GM21423 (cell line): ENCODE measurements around the gene ZNF547.

ENCODE experiments used
- ATAC-seq: cut with Tn5 transposase; IDR thresholded peaks from one replicate; pipeline ENCODE4 v1.9.1; 2021; ENCODE audit warnings: mild to moderate bottlenecking, moderate library complexity; ENCODE audit not compliant: unreplicated experiment

The ZNF547 gene

DNA sequence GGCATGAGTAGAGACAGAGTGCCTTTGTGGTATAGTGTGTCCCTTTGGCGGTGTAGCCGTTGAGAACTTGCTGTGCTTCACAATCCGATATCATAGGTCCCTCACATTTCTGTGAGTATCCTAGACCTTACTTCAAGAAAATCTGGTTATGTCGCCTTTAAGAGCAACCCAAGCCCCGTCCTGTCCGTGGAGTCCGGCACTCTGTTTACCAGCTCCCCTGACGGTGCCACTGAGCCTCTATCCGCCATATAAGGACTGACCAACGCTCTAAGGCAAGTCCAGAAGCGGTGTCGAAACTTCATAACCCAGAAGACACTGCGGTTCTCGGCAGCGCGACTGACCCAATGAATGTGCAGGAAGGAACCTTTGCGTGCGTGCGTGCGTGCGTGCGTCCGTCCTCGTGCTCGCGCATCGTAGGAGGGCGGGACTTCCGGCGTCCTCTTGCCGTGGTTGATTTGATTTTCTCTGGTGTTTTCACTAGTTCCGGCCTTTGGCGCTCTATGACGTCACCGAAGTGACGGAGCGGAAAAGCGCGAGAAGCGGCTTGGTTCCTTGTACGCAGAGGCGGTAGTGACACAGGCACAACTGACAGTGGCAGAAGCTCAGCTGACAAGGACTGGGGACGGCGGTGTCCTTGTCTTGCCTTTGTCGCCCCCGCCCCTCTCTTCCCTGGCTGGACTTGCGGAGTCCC lies at the start of gene ZNF547, which contains the start of gene TRAPPC2B:
Gene ZNF547, plus strand, starts transcription at position 555 of the 691 bp plus-strand sequence. CDS start 5,005 bp downstream, outside the sequence.
Gene TRAPPC2B, plus strand, starts transcription at position 555 of the 691 bp plus-strand sequence. CDS start 1,283 bp downstream, outside the sequence.
- ATAC-seq = peak; percentile 96

DNA sequence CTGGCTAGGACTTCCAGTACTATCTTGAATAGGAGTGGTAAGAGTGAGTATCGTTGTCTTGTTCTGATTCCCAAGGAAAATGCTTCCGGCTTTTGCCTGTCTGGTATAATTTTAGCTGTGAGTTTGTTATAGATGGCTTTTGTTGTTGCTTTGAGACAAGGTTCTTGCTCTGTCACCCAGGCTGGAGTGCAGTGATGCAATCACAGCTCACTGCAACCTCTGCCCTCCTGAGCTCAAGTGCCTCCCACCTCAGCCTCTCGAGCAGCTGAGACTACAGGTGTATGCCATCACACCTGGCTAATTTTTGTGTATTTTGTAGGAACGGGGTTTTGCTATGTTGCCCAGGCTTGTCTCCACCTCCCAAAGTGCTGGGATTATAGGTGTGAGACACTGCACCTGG lies 49.2 kb upstream of the ZNF547 start:
- no peak for ATAC-seq

DNA sequence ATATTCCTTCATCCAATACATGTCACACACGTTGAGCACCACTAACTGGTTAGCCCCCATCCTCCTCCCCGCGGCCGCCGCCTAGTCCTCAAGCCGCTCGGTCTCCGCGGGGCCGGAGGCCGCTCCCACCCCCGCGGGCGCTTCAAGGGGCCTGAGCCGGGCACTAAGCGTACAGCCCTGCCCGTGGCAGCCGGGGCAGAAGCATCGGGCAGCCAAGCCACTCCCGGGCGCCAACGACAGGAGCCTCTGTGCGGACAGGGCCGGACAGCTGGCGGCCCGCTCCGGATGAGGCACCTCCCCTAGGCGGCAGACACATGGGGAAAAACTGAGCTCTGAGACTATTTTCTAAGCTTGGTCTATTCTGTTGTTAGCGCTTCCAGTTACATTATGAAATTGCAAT lies 45.8 kb upstream of the ZNF547 start:
- ATAC-seq = no peak

DNA sequence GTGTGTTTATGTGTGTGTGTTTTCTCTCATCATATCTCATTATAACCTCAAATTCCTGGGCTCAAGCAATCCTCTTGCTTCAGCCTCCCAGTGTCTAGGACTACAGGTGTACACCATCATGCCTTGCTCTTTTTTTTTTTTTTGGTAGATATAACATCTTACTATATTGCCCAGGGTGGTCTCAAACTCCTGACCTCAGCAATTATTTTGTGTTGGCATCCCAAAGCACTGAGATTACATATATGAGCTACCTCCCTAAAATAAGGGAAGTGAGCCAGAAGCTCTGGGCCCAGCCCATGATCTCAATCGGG lies 43.5 kb upstream of the ZNF547 start:
- no peak for ATAC-seq

DNA sequence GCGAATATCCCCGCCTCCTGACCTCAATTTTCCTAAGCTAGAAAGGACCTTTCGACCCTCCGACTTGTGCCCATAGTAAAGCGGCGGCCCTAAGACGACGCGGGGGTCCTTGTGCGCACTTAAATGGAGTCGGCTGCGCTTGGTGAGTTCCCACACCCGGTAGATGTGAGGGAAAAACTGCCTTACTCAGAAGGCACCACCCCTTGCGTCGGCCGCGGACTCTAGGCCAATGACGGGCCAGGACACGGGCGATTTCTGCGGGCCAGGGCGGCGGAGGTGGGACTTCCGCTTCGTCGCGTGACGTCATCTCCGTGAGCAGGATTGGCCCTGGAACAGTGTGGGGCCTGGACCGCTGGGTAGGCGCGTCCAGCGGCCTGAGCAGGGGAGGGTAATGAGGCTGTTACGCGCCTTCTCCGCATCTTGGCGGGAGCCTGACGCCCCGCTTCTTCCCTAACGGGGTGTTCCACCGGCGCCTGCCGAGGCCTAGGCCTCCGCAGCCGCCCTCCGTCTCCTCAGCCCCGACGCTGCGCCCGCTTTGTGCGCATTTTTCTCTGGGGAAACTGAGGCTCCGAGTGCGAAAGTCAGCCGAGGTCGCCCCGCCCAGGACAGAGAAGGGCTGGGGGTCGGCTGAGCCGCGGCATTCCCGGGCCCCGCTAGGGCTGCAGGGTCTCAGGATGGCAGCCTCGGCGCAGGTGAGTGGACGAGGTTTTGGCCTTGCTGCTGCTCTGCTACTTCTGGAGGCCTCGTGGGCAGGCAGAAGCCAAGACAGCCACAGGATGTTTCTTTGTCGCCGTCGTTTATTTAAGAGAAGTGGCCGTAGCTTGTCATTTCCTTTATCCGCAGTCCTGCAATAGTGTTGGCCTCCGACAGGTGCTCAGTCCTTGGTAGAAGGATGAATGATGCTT lies 42.9 kb upstream of the ZNF547 start, which contains the start of gene ZNF543:
Gene ZNF543, plus strand, starts transcription at position 293 of the 905 bp plus-strand sequence. Its CDS starts 382 bp downstream, at position 675.
- ATAC-seq = peak; percentile 96

DNA sequence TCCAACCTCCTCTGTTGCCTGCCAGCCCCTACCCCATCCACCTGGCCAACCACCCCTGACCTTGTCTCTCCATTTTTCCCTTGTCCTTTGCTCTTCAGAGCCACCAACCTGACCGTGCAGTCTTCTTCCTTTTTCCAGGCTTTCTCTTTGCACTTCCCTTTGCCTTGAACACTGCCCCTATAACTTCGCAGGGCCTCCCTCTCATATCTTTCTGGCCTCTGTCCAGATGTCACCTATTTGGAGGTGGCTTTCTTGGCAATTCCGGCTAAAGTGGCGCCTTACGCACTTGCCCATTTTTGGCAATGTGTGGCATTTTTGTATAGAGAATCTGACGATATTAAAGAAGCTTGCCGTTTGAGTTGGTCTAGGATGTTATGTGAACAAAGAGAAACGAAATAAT lies 42.2 kb upstream of the ZNF547 start:
- ATAC-seq = no peak

DNA sequence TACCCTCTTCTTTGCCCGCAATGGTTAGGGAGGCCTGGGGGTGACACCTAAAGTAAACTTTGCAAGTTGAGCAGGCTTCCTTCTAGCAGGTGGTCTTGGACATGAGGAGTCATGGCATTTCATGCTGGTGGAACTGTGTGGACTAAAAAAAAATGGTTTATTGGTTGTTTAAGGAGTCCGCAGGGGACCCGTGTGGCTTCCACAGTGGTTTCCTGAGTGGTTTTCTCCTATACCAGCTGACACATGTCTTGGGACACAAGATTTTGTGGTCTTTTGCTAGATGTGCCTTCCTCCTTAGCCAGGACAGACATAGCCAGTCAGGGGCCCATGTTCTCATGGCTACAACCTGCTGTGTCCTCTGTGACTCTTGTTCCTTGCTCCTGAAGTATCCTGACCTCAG lies 41.6 kb upstream of the ZNF547 start:
- ATAC-seq = no peak

DNA sequence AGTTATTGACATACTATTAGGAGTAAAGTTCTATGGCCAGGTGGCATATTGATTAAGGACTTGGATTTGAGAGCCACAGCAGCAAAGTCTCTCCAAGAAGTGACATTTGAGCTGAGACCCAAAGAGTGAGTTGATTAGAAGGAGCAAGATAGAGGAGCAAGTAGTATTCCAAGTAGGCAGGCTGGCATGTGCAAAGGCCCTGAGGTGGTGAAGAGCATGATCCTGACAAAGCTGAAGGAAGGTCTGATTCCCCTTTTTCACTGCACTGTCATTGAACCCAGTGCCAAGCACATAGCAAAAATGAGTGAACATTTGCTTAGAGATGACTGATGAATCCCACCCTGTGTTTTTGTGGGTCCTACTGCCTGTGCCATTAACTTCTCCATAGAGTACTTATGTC lies 38.4 kb upstream of the ZNF547 start:
- no peak for ATAC-seq

DNA sequence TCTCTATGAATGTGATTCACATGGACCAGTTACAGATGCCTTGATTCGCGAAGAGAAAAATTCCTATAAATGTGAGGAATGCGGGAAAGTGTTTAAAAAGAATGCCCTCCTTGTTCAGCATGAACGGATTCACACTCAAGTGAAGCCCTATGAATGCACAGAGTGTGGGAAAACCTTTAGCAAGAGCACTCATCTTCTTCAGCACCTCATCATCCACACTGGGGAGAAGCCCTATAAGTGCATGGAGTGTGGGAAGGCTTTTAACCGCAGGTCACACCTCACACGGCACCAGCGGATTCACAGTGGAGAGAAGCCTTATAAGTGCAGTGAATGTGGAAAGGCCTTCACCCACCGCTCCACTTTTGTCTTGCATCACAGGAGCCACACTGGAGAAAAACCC lies 35.4 kb upstream of the ZNF547 start:
- no peak for ATAC-seq

DNA sequence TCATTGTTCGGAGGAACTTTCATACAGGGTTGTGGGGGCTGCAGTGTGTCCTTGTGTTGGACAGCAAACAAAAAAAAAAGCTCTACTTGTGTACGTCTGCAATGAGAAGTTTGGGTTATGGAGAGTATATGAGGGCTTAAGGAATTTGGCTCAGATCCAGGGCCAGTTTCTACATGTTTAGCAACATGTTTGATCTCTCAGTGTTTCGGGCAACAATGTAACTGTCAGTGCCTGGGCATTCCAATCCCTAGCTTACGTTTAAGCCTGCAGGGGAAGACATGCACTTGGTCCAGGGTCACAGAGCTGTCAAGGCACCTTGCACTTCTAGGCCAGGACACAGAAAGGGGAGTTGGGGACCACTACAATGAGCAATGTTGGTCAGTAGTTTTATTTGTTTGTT lies 29.2 kb upstream of the ZNF547 start:
- no peak for ATAC-seq

DNA sequence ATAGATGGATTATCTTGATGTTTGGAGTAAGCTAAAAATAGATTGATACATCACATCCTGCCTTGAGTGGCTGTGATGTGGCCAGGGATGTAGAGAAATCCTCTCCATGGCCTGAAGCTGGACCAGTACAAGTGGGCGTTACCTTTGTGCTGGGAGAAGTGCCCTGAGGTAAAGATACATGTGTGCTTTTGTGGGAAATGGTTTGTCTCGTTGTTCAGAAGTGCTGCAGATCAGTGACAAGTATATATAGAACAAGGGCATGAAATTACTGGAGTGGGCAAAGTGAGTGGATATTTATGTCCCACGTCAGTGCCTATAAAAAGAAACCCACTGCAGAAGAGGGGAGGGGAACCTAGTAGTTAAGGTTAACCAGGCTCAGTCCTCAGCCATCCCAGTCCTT lies 24.5 kb upstream of the ZNF547 start:
- ATAC-seq = no peak

DNA sequence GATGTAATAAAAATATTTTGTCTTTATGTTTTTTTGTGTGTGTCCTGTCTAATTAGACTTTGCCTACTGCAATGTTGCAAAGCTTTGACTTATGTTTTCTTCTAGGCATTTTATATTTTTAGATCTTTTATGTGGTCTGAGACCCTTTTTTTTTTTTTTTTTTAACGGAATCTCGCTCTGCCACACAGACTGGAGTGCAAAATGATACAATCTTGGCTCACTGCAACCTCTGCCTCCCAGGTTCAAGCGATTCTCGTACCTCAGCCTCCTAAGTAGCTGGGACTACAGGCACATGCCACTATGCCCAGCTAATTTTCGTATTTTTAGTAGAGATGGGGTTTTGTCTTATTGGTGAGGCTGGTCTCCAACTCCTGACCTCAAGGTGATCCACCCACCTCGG lies 20.8 kb upstream of the ZNF547 start:
- ATAC-seq = no peak

DNA sequence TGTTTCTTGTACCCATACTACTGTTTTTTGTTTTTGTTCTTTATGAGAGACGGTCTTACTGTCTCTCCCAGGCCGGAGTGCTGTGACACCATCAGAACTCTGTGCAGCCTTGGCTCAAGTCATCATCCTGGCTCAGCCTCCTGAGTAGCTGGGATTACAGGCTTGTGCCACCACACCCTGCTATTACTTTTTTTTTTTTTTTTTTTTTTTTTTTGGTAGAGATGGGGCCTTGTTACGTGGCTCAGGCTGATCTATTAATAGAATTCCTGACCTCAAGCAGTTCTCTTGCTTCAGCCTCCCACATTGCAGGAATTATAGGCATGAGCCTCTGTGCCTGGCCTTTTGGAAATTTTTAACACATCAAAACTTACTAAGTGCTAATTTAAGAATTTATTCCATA lies 15.2 kb upstream of the ZNF547 start:
- no peak for ATAC-seq

DNA sequence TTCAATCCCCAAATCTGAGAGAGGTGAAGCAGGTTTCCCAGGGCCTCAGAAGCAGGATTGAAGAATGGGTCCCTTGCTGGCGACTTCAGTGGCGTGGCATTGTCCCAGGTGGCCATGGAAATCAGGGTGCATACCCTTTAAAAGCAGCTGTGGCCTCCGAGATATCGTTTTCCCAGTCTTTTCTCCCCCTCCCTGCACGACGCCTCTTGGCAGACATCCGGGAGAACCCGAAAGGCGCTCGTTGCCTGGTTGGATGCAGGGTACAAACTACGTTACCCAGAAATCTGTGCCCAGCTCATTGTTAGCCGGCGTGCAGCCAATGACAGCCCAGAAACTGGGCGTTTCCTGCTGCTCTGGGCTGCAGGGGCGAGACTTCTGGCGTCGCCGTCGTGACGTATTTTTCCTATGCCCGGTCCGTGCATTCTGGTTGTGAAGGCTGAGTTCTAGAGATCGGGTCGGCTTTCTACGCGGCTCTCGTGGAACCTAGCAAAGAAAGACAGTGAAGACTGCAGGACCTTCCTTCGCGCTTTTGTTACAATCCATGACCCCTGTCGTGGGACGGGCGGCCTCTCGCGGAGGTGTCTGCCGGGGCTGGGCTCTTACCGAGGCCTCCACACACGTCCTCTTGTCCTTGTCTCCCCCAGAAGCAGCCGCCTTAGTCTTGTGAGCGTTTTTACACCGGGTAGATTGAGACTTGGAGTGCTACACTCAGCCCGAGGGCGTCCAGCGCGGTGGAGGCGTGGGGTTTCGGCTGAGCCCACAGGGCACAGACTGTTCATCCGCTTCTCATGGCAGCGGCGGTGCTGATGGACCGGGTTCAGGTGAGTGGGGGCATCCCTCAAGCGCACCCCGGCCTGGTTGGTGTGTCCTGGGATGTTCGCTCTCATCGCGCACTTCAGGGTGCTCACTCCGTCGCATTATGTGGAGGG lies 12.2 kb upstream of the ZNF547 start, which contains the start of gene ZNF304:
Gene ZNF304, plus strand, starts transcription at position 395 of the 929 bp plus-strand sequence. Its CDS starts 394 bp downstream, at position 789.
- ATAC-seq = peak; percentile 99

DNA sequence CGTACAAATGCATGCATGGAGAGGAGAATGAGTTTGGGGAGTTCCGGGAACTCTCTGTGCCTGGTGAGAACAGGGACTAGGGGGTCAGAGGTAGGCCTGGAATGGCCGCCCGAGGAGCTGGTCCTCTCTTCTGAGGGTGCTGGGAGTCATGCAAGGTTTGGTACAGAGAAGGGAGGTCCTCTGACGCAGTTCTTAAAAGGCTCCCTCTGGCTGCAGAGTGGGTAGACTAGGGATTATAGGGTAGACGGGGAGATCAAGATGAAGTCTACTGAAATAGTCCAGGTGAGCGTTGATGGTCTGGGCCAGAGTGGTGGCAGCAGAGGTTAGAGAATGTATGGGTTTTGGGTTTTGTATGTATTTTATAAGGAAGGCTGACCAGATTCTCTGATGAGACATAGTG lies 11.5 kb upstream of the ZNF547 start:
- no peak for ATAC-seq

DNA sequence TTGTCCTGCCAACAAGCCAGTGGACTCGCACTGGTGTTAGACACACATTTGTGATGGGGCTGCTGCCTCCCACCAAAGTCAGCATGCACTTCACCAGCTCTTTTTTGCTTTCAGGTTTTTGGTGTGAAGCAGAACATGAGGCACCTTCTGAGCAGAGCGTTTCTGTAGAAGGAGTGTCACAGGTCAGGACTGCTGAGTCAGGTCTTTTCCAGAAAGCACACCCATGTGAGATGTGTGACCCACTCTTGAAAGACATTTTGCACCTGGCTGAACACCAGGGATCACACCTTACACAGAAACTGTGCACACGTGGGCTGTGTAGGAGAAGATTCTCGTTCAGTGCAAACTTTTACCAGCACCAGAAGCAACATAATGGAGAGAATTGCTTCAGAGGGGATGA lies 7.4 kb upstream of the ZNF547 start:
- ATAC-seq = no peak

DNA sequence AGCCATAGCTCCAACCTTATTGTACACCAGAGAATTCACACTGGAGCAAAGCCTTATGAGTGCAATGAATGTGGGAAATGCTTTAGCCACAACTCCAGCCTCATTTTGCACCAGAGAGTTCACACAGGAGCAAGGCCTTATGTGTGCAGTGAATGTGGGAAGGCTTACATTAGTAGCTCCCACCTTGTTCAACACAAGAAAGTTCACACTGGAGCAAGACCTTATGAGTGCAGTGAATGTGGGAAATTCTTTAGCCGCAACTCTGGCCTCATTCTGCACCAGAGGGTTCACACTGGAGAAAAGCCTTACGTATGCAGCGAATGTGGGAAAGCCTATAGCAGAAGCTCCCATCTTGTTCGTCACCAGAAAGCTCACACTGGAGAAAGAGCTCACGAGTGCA lies 5.9 kb upstream of the ZNF547 start:
- no peak for ATAC-seq

DNA sequence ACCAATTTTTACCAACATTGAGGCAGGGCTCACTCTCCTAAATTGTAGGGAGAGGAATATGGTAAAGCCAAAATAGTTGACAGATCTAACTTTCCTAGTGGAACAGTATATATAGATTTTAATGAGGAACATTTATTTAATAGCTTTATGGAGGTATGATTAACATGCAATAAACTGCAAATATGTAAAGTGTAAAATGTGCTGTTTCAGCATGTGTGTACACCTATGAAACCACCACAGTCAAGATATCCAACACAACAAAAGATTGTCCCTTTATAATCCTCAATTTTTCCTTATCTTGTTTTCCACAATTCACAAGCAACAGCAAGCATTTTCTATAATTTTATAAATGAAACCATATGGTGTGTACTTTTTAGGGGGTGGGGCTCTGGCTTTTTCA lies 4.1 kb upstream of the ZNF547 start:
- no peak for ATAC-seq

DNA sequence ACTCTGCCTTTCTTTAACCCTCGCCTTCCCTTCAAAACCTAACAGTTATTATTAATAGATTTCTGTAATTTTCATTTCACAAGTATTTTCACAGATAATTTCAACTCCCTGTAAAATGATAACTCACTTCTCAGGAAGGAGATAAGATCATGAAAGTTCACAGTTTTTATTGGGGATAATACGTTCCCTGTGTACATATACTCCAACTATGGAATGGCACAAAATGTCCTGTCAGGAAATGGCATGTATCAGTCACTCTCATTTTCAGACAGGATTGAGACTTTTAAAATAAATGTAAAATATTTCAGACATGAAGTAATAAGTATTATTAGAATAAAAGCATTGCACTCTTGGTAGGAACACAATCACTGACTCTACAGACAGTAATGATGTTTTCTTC lies 932 bp upstream of the ZNF547 start:
- no peak for ATAC-seq

DNA sequence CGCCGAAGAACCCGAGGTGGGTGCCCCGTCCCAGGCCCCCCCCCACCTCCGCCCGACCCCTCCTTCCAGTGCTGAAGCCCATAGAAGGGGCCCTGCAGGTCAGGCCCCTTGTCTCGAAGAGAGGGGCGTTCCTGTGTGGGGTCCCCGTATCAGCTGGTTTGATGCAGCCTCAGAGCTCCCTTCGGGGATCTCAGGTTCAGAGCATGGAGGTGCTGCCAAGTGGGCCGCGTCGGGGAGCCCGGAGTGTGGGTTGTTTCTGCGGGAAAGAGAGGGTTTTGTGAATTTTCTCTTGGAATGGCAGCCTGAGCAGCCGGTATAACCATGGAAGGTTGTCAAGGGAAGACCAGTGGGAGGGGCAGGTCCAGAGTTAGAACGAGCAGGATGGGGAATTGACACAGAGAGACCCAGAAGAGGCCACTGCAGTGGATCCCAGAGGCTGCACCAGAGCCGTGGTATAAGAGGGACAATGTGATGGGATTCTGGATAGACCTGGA lies 384 bp downstream of the ZNF547 start:
- peak; percentile 2 for ATAC-seq

DNA sequence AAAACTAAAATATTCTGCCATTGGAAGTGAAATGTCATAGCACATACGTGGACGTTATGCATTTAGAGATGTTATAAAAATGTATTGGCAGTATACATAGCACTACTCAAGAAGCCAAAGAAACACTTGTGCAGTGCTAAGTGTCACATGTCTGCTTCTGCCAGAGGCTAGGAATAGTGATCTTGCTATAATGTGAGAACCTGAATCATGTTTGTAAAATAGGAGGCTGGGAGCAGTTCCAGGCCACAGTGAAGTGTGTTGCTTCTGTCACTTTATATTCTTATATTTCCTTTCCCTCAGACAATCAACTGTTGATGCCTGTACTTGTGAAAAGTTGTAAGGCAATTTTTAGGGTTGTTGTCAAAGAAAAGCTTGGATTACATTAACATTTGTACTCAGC lies 3.4 kb downstream of the ZNF547 start:
- ATAC-seq = no peak
